ENCODE results near the gene DAGLA.

GRCh38 chr11:61684870-61685616 lies 4.9 kb downstream of the DAGLA start:
- TF ChIP-seq POLR2A (IDR thresholded peaks at IDR 0.05) (no peak), CTCF (IDR thresholded peaks at IDR 0.05) (no peak)

All from tibial nerve (tissue), 3 donors.